GM23338 (cell line): Measurements from ENCODE around the gene CEP85. TPM values are rescaled to one million over a fixed set of nuclear protein-coding genes. Genes with fewer than 3 reads are reported as not detected.

Source experiments
- ATAC-seq: fragments of 200-7000 bp; cut with Tn5 transposase; 3 replicates; pipeline ENCODE4 v1.9.1; 2020
- DNase-seq: peaks from one replicate; pipeline ENCODE4 v3.0.0-alpha.2; 2015; ENCODE audit warnings: low spot score
- H2AFZ ChIP-seq: fragments of 200-600 bp; sonication (generic); 2 replicates; pipeline ENCODE4 v1.8.0; 2016; ENCODE audit warnings: antibody characterized with exemption, mild to moderate bottlenecking, moderate library complexity
- H3F3A ChIP-seq: fragments of 200-600 bp; sonication (generic); replicated peaks from 2 replicates; pipeline ENCODE4 v1.8.0; 2017; ENCODE audit warnings: antibody characterized with exemption, mixed run types, low read depth
- H3K27ac ChIP-seq: fragments of 200-600 bp; sonication (generic); 2 replicates; pipeline ENCODE4 v1.6.1; 2016; ENCODE audit warnings: low read depth
- H3K27me3 ChIP-seq: fragments of 200-600 bp; sonication (generic); 2 replicates; pipeline ENCODE4 v1.8.0; 2016; ENCODE audit warnings: mild to moderate bottlenecking, mixed run types, moderate library complexity; ENCODE audit not compliant: insufficient read depth
- H3K36me3 ChIP-seq: fragments of 200-600 bp; sonication (generic); 2 replicates; pipeline ENCODE4 v1.8.0; 2016; ENCODE audit warnings: mild to moderate bottlenecking; ENCODE audit not compliant: insufficient read depth
- H3K4me1 ChIP-seq: fragments of 200-600 bp; sonication (generic); 2 replicates; pipeline ENCODE4 v1.8.0; 2016; ENCODE audit warnings: mild to moderate bottlenecking, moderate library complexity; ENCODE audit not compliant: insufficient read depth
- H3K4me2 ChIP-seq: fragments of 200-600 bp; sonication (generic); 2 replicates; pipeline ENCODE4 v1.7.1; 2017; ENCODE audit warnings: mixed run types
- H3K4me3 ChIP-seq: fragments of 200-600 bp; sonication (generic); 2 replicates; pipeline ENCODE4 v1.6.1; 2016; ENCODE audit warnings: mixed run types
- H3K79me2 ChIP-seq: fragments of 200-600 bp; sonication (generic); replicated peaks from 2 replicates; pipeline ENCODE4 v1.8.0; 2017; ENCODE audit warnings: mild to moderate bottlenecking; ENCODE audit not compliant: insufficient read depth
- H3K9me2 ChIP-seq: fragments of 200-600 bp; sonication (generic); 2 replicates; pipeline ENCODE4 v1.8.0; 2017; ENCODE audit not compliant: insufficient read depth
- H4K20me1 ChIP-seq: fragments of 200-600 bp; sonication (generic); replicated peaks from 2 replicates; pipeline ENCODE4 v1.8.0; 2017; ENCODE audit warnings: mild to moderate bottlenecking; ENCODE audit not compliant: insufficient read depth
- H3K27ac Mint-ChIP-seq: 2 replicates; pipeline ENCODE4 v1.8.0; 2020; ENCODE audit warnings: inconsistent platforms, mild to moderate bottlenecking, moderate library complexity, mixed read lengths
- H3K27me3 Mint-ChIP-seq: 3 replicates; pipeline ENCODE4 v1.8.0; 2022; ENCODE audit warnings: low read depth, mild to moderate bottlenecking, moderate library complexity, mixed read lengths, inconsistent platforms; ENCODE audit not compliant: insufficient read depth, poor library complexity
- H3K36me3 Mint-ChIP-seq: 3 replicates; pipeline ENCODE4 v1.8.0; 2021; ENCODE audit warnings: low read depth, mild to moderate bottlenecking, inconsistent platforms, moderate library complexity, mixed read lengths
- H3K4me1 Mint-ChIP-seq: 3 replicates; pipeline ENCODE4 v1.8.0; 2020; ENCODE audit warnings: mild to moderate bottlenecking, inconsistent platforms, mixed read lengths
- H3K4me3 Mint-ChIP-seq: 3 replicates; pipeline ENCODE4 v1.8.0; 2021; ENCODE audit warnings: moderate library complexity, mild to moderate bottlenecking, inconsistent platforms, mixed read lengths
- H3K9me3 Mint-ChIP-seq: 3 replicates; pipeline ENCODE4 v1.8.0; 2020; ENCODE audit warnings: moderate library complexity, mild to moderate bottlenecking, inconsistent platforms, mixed read lengths
- CREB1 ChIP-seq: fragments of 250-450 bp; sonication (Bioruptor Pico); IDR thresholded peaks from 2 replicates; pipeline ENCODE4 v1.5.0; 2020; ENCODE audit warnings: low read depth, mild to moderate bottlenecking, moderate library complexity
- EZH2 ChIP-seq: fragments of 200-600 bp; sonication (generic); IDR thresholded peaks from one replicate; pipeline ENCODE4 v1.8.0; 2017; ENCODE audit warnings: antibody characterized with exemption, mild to moderate bottlenecking, low read depth; ENCODE audit not compliant: unreplicated experiment
- EZH2phosphoT487 ChIP-seq: fragments of 200-600 bp; sonication (generic); IDR thresholded peaks from one replicate; pipeline ENCODE4 v1.8.1; 2018; ENCODE audit warnings: antibody characterized with exemption; ENCODE audit not compliant: unreplicated experiment
- JUNB ChIP-seq: IDR thresholded peaks from one replicate; pipeline ENCODE4 v1.6.1; 2016; ENCODE audit warnings: antibody characterized with exemption; ENCODE audit not compliant: unreplicated experiment
- NANOG ChIP-seq: IDR thresholded peaks from 2 replicates; pipeline ENCODE4 v1.6.1; 2016; ENCODE audit warnings: antibody characterized with exemption, borderline replicate concordance
- POLR2AphosphoS5 ChIP-seq: IDR thresholded peaks from 2 replicates; pipeline ENCODE4 v1.6.1; 2016; ENCODE audit warnings: antibody characterized with exemption, low read depth
- STAT1 ChIP-seq: IDR thresholded peaks from one replicate; pipeline ENCODE4 v1.6.1; 2016; ENCODE audit warnings: antibody characterized with exemption; ENCODE audit not compliant: unreplicated experiment
- ZNF114 ChIP-seq: fragments of 250-450 bp; sonication (Bioruptor Pico); IDR thresholded peaks from 2 replicates; pipeline ENCODE4 v1.5.0; 2020; ENCODE audit warnings: mild to moderate bottlenecking, moderate library complexity
- ZNF331 ChIP-seq: fragments of 250-450 bp; sonication (Bioruptor Pico); IDR thresholded peaks from 2 replicates; pipeline ENCODE4 v1.5.0; 2020; ENCODE audit warnings: low read depth, mild to moderate bottlenecking, moderate library complexity
- polyA plus RNA-seq: library from polyadenylated mRNA; unstranded; fragments of >200 nt; fragmentation: Nextera tagmentation; extraction: Ambion mirVana; gene quantifications from 2 replicates; pipeline ENCODE4 v1.2.1, GENCODE V29; 2016
- total RNA-seq: library from RNA; depleted of rRNA; stranded (reverse); fragments of >200 nt; shearing (Covaris generic); gene quantifications from 2 replicates; pipeline ENCODE4 v1.2.3, GENCODE V29; 2014
- TF ChIP-seq, protein P1 (sequence below): fragments of 250-450 bp; sonication (Bioruptor Pico); IDR thresholded peaks from 2 replicates; pipeline ENCODE4 v1.5.0; 2020; ENCODE audit warnings: mild to moderate bottlenecking, moderate library complexity
- TF ChIP-seq, protein P2 (sequence below), 2 experiments: fragments of 200-600 bp in 1 of 2; sonication (generic) in 1 of 2; conservative IDR thresholded peaks; 2 replicates each; pipeline versions ENCODE4 v1.5.1 to v1.6.1; 2016 to 2017; ENCODE audit warnings: antibody characterized with exemption in 2 of 2, low read depth in 2 of 2, mild to moderate bottlenecking in 2 of 2, moderate library complexity in 1 of 2
- TF ChIP-seq, protein P3 (sequence below): IDR thresholded peaks from 2 replicates; pipeline ENCODE4 v1.6.1; 2016; ENCODE audit warnings: antibody characterized with exemption

CEP85 gene
- total and polyA plus RNA-seq, 2 experiments from 2014 or later: 12.8 to 36.8 TPM

DNA sequence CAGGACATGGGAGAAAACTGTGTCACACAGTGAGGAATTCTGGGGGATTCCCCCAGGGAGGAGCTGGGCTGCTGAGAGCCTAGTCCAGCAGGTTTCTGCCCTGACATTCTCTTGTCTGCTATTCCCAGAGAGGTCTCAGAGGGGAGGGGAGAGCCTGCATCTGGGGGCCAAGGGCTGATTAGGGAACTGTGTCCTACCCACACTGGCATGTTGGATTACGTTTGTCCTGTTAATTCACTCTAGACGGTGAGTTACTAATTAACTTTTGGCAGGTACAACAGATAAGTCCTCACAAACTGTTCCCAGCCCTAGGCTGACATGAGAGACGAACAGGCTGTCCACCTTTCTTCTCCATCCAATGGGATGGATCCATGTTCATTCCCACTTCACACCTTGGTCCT is 43.3 kb downstream of the CEP85 start:
- TF ChIP-seq CREB1 (no peak), EZH2 (no peak), JUNB (no peak), ZNF331 (CRISPR knock-in tag) (no peak), NANOG (no peak), STAT1 (no peak), POLR2AphosphoS5 (no peak), ZNF114 (CRISPR knock-in tag) (no peak), EZH2phosphoT487 (no peak)
- TF ChIP-seq, protein P1, sequence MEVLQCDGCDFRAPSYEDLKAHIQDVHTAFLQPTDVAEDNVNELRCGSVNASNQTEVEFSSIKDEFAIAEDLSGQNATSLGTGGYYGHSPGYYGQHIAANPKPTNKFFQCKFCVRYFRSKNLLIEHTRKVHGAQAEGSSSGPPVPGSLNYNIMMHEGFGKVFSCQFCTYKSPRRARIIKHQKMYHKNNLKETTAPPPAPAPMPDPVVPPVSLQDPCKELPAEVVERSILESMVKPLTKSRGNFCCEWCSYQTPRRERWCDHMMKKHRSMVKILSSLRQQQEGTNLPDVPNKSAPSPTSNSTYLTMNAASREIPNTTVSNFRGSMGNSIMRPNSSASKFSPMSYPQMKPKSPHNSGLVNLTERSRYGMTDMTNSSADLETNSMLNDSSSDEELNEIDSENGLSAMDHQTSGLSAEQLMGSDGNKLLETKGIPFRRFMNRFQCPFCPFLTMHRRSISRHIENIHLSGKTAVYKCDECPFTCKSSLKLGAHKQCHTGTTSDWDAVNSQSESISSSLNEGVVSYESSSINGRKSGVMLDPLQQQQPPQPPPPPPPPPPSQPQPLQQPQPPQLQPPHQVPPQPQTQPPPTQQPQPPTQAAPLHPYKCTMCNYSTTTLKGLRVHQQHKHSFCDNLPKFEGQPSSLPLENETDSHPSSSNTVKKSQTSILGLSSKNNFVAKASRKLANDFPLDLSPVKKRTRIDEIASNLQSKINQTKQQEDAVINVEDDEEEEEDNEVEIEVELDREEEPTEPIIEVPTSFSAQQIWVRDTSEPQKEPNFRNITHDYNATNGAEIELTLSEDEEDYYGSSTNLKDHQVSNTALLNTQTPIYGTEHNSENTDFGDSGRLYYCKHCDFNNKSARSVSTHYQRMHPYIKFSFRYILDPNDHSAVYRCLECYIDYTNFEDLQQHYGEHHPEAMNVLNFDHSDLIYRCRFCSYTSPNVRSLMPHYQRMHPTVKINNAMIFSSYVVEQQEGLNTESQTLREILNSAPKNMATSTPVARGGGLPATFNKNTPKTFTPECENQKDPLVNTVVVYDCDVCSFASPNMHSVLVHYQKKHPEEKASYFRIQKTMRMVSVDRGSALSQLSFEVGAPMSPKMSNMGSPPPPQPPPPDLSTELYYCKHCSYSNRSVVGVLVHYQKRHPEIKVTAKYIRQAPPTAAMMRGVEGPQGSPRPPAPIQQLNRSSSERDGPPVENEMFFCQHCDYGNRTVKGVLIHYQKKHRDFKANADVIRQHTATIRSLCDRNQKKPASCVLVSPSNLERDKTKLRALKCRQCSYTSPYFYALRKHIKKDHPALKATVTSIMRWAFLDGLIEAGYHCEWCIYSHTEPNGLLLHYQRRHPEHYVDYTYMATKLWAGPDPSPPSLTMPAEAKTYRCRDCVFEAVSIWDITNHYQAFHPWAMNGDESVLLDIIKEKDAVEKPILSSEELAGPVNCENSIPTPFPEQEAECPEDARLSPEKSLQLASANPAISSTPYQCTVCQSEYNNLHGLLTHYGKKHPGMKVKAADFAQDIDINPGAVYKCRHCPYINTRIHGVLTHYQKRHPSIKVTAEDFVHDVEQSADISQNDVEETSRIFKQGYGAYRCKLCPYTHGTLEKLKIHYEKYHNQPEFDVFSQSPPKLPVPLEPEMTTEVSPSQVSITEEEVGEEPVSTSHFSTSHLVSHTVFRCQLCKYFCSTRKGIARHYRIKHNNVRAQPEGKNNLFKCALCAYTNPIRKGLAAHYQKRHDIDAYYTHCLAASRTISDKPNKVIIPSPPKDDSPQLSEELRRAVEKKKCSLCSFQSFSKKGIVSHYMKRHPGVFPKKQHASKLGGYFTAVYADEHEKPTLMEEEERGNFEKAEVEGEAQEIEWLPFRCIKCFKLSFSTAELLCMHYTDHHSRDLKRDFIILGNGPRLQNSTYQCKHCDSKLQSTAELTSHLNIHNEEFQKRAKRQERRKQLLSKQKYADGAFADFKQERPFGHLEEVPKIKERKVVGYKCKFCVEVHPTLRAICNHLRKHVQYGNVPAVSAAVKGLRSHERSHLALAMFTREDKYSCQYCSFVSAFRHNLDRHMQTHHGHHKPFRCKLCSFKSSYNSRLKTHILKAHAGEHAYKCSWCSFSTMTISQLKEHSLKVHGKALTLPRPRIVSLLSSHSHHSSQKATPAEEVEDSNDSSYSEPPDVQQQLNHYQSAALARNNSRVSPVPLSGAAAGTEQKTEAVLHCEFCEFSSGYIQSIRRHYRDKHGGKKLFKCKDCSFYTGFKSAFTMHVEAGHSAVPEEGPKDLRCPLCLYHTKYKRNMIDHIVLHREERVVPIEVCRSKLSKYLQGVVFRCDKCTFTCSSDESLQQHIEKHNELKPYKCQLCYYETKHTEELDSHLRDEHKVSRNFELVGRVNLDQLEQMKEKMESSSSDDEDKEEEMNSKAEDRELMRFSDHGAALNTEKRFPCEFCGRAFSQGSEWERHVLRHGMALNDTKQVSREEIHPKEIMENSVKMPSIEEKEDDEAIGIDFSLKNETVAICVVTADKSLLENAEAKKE (CRISPR knock-in tag): no peak
- TF ChIP-seq, protein P2, sequence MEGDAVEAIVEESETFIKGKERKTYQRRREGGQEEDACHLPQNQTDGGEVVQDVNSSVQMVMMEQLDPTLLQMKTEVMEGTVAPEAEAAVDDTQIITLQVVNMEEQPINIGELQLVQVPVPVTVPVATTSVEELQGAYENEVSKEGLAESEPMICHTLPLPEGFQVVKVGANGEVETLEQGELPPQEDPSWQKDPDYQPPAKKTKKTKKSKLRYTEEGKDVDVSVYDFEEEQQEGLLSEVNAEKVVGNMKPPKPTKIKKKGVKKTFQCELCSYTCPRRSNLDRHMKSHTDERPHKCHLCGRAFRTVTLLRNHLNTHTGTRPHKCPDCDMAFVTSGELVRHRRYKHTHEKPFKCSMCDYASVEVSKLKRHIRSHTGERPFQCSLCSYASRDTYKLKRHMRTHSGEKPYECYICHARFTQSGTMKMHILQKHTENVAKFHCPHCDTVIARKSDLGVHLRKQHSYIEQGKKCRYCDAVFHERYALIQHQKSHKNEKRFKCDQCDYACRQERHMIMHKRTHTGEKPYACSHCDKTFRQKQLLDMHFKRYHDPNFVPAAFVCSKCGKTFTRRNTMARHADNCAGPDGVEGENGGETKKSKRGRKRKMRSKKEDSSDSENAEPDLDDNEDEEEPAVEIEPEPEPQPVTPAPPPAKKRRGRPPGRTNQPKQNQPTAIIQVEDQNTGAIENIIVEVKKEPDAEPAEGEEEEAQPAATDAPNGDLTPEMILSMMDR (conservative IDR thresholded peaks at IDR 0.05; ENCODE audit: low read depth in 2 of 2): no peak
- TF ChIP-seq, protein P3, sequence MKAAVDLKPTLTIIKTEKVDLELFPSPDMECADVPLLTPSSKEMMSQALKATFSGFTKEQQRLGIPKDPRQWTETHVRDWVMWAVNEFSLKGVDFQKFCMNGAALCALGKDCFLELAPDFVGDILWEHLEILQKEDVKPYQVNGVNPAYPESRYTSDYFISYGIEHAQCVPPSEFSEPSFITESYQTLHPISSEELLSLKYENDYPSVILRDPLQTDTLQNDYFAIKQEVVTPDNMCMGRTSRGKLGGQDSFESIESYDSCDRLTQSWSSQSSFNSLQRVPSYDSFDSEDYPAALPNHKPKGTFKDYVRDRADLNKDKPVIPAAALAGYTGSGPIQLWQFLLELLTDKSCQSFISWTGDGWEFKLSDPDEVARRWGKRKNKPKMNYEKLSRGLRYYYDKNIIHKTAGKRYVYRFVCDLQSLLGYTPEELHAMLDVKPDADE: no peak
- no peaks in the 10 kb centered on the region; the same call in 1 of the 2 replicates for H4K20me1 ChIP-seq
- no peaks in the 10 kb centered on the region for H3K79me2 ChIP-seq
- no peak overlapping the region for H2AFZ ChIP-seq
- H3K27me3 ChIP-seq: no peaks in the 10 kb centered on the region
- no peaks in the 10 kb centered on the region; the same call in 2 of the 3 replicates for H3K9me3 Mint-ChIP-seq
- no peak overlapping the region for H3K27ac Mint-ChIP-seq
- ATAC-seq (no peak), DNase-seq (no peak)
- peaks cover 40% of the 10 kb centered on the region for H3K4me1 Mint-ChIP-seq
- H3K4me1 ChIP-seq: peaks cover 12% of the 10 kb centered on the region
- H3K36me3 Mint-ChIP-seq: peaks cover 63% of the 10 kb centered on the region
- H3K4me2 ChIP-seq: no peak overlapping the region
- H3K27ac ChIP-seq: no peak overlapping the region
- peaks cover 27% of the 10 kb centered on the region for H3K36me3 ChIP-seq
- H3K4me3 Mint-ChIP-seq: no peak overlapping the region; the same call in 2 of the 3 replicates
- no peak overlapping the region for H3K4me3 ChIP-seq
- peaks cover 17% of the 10 kb centered on the region for H3K27me3 Mint-ChIP-seq
- H3K9me2 ChIP-seq: no peaks in the 10 kb centered on the region
- H3F3A ChIP-seq: peaks cover 31% of the 10 kb centered on the region
